Kidney (tissue), 14 donors: ENCODE measurements around the gene RNF39. TPM values are rescaled to one million over a fixed set of nuclear protein-coding genes. Genes with fewer than 3 reads are reported as not detected.

Source experiments
- DNase-seq, 5 donors: peaks; one replicate each; pipeline ENCODE4 v3.0.0-alpha.2; 2013 to 2020
- FAIRE-seq: peaks from 2 replicates; lab custom pipeline; 2012; peaks lifted over from hg19 to GRCh38; lab: Jason Lieb, UNC
- H3K27ac ChIP-seq, 2 donors: one replicate each; pipeline ENCODE4 v1.7.0; 2013; ENCODE audit warnings: low read depth in 2 of 2, low read length in 2 of 2, inconsistent platforms in 1 of 2
- H3K27me3 ChIP-seq: one replicate; pipeline ENCODE4 v1.7.1; 2013; ENCODE audit warnings: low read length, inconsistent platforms; ENCODE audit not compliant: control insufficient read depth, insufficient read depth
- H3K36me3 ChIP-seq, 3 donors: one replicate each; pipeline versions ENCODE4 v1.7.0 to v1.7.1; 2013; ENCODE audit warnings: low read length in 3 of 3, control low read depth in 1 of 3, inconsistent platforms in 1 of 3; ENCODE audit not compliant: insufficient read depth in 3 of 3, control insufficient read depth in 2 of 3
- H3K4me1 ChIP-seq, 3 donors: one replicate each; pipeline versions ENCODE4 v1.7.0 to v1.7.1; 2013; ENCODE audit warnings: low read length in 3 of 3, inconsistent platforms in 1 of 3, low read depth in 1 of 3; ENCODE audit not compliant: control insufficient read depth in 2 of 3, insufficient read depth in 2 of 3
- H3K4me3 ChIP-seq, 3 donors: one replicate each; pipeline versions ENCODE4 v1.7.0 to v1.8.1; 2013; ENCODE audit warnings: low read length in 3 of 3, control low read depth in 1 of 3, inconsistent platforms in 1 of 3
- H3K9ac ChIP-seq, 3 donors: one replicate each; pipeline versions ENCODE4 v1.7.0 to v1.7.1; 2013; ENCODE audit warnings: low read length in 3 of 3, control low read depth in 1 of 3, inconsistent platforms in 1 of 3
- H3K9me3 ChIP-seq, 3 donors: one replicate each; pipeline versions ENCODE4 v1.7.0 to v1.7.1; 2013; ENCODE audit warnings: low read length in 3 of 3, control low read depth in 1 of 3, inconsistent platforms in 1 of 3; ENCODE audit not compliant: control insufficient read depth in 2 of 3, insufficient read depth in 1 of 3
- CTCF ChIP-seq: IDR thresholded peaks from 3 replicates; pipeline ENCODE4 v1.5.1; 2012; ENCODE audit warnings: mild to moderate bottlenecking, moderate library complexity, borderline replicate concordance; ENCODE audit not compliant: insufficient read depth; ENCODE audit errors: extremely low read depth
- intact Hi-C: fragments of 100-400 bp; cut with DNase I; formaldehyde crosslinking; loops from one replicate; pipeline ENCODE4 v1.11.1; 2022
- polyA plus RNA-seq: library from polyadenylated mRNA; stranded (reverse); fragments of 350-450 nt; fragmentation: Illumina TruSeq; extraction: RNeasy Lipid Tissue Mini Kit (QIAGEN cat#74804); gene quantifications from one replicate; pipeline ENCODE4 v1.2.3, GENCODE V29; 2014; ENCODE audit warnings: low read depth, low replicate concordance; ENCODE audit not compliant: insufficient read depth
- total RNA-seq: library from RNA; stranded (reverse); fragmentation: NEBNext Ultra II Directional; extraction: Animal tissue kit (Norgen Biotek cat#: 25700); gene quantifications from one replicate; pipeline ENCODE4 v1.2.1, GENCODE V29; 2021
- donor health status: control.
- donor health status: control.
- donor health status: control.
- donor health status: control.
- donor health status: control.
- donor health status: DM: yes; HTN: yes; CAD: no.
- donor health status: Normal renal cell carcinoma (clear cell type).

RNF39 gene
- total and polyA plus RNA-seq, 2 donors from 2014 or later, result 1.3 TPM; not detected in 1

- Histone ChIP-seq H3K27me3 (peaks cover 21% of the 10 kb centered on the region), H3K27ac (no peak overlapping the region), H3K36me3 (no peaks in the 10 kb centered on the region), H3K4me1 (no peaks in the 10 kb centered on the region), H3K9me3 (no peaks in the 10 kb centered on the region), H3K9ac (no peak overlapping the region), H3K4me3 (no peak overlapping the region)
- FAIRE-seq (no peak), DNase-seq (no peak)
- intact Hi-C loops, result no loop called here
- TF ChIP-seq CTCF, result no peak
Observed at GRCh38 chr6:30092852-30093543, 17.4 kb upstream of the RNF39 start.

DNA sequence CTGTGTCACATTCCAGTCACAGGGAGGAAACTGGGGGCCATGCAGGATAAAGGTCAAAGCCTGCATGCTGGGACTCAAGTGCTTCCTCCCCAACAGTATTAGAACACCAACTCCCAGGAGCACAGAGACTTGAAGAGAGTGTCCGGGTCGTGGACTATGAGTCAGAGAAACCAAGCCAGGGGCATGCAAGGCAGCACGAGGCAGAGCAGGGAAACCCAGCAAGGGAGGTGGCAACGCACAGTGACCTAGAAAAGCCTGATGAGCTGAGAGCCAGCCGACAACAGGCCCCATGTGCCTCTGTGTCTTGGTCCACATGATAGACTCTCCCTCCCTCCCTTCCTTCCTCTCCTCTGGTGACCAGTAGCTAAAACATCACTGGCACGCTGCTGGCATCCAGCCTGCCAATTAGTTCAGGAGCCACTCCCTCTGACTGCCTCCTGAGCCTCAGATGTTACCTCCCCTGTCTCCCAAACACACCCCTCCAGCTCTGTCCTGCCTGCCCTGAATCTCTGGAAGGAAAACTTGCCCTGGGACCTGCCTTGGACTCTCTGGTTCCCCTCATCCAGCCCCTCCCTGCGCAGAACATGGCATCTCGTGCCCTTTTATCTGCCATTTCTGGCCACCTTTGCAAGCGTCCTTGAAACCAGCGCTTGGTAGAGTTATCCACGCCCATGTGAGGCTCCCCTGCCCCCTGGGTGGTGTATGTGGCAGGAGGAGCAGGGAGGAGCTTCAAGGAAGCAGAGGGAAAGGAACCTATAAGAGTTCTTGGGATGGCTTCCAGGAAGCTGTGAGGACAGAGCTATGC is 16.2 kb upstream of the RNF39 start:
- H3K4me1 ChIP-seq, result no peaks in the 10 kb centered on the region
- H3K9me3 ChIP-seq, result no peaks in the 10 kb centered on the region
- peak in 1 of 5 donors; percentile 78 for DNase-seq
- no peaks in the 10 kb centered on the region for H3K36me3 ChIP-seq
- H3K27me3 ChIP-seq, result peaks cover 9% of the 10 kb centered on the region
- intact Hi-C loops, result no loop called here
- TF ChIP-seq CTCF, result no peak
- no peak overlapping the region for H3K9ac ChIP-seq
- FAIRE-seq, result no peak
- H3K27ac ChIP-seq, result no peak overlapping the region
- H3K4me3 ChIP-seq, result no peak overlapping the region

DNA sequence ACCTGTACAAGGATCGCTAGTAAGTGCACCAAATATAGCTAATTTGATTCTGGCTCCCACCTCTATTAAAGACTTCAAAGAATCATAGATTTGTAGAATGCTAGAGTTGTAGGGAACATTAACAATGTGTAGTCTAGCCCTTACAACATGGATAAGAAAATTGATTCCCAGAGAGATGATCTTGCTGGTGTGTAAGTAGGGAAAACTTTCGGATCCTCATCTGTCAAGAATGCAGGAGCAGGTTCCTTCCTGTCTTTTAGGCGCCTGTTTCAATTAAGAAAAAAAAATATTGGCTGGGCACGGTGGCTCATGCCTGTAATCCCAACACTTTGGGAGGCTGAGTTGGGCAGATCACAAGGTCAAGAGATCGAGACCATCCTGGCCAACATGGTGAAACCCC is 12.3 kb upstream of the RNF39 start:
- no peak for TF ChIP-seq CTCF
- Histone ChIP-seq H3K9me3 (no peaks in the 10 kb centered on the region), H3K9ac (no peak overlapping the region), H3K4me1 (no peaks in the 10 kb centered on the region), H3K27ac (no peak overlapping the region), H3K27me3 (peaks cover 2% of the 10 kb centered on the region), H3K4me3 (no peak overlapping the region), H3K36me3 (no peaks in the 10 kb centered on the region)
- intact Hi-C loops, result no loop called here
- DNase-seq (no peak), FAIRE-seq (no peak)
